ENCODE results near the gene HTR1B.

HTR1B gene

DNA sequence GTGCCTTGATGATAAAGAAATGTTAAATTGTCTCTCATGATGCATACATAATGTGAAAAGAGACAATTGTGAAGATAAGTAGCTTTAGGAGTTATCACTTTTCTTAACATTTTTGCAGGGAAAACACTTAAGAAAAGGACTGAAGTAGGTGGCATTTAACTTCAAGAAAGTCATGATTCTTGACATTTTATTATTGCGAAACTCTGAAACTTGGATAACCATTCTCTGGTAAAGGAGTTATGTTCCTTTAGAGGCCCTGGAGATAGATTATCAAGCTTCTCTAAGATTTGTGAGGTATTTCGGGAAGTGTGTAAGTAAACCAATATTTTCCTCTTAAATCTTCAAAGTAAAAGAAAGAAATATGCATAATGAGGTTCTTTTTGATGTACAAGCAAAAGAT, 38.5 kb downstream of the HTR1B start:
- Histone ChIP-seq H3K36me3 (ENCODE audit: insufficient read depth, low read length) (no peaks in the 10 kb centered on the region), H3K4me3 (ENCODE audit: low read length) (no peak overlapping the region), H3K27me3 (ENCODE audit: control insufficient read depth, insufficient read depth, low read length) (no peaks in the 10 kb centered on the region), H3K9ac (ENCODE audit: low read depth, low read length) (no peak overlapping the region), H3K4me1 (ENCODE audit: control insufficient read depth, insufficient read depth, low read length) (peaks cover 6% of the 10 kb centered on the region), H3K4me2 (ENCODE audit: low read length) (no peak overlapping the region), H3K9me3 (replicated peaks; ENCODE audit: low read length) (no peaks in the 10 kb centered on the region)

DNA sequence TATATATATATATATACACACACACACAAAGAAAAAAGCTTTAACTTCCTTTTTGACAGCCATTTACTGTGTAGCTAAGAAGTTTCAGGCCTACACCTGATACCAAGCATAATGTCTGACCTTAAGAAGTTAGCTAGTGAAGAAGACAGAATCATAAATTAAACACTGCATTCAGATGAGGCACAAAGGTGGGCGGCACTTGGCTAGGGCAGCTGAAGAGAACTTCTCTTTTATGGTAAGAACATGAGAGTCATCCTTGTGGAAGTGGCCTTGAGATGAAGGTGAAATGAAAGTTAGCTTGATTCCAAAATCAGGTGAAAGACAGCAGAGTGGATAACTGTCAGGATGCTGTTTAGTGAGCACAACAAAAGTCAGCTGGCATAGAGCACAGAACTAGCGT, 46.5 kb downstream of the HTR1B start:
- Histone ChIP-seq H3K36me3 (ENCODE audit: insufficient read depth, low read length) (no peaks in the 10 kb centered on the region), H3K4me3 (ENCODE audit: low read length) (no peak overlapping the region), H3K9me3 (replicated peaks; ENCODE audit: low read length) (no peaks in the 10 kb centered on the region), H3K4me1 (ENCODE audit: control insufficient read depth, insufficient read depth, low read length) (no peaks in the 10 kb centered on the region), H3K9ac (ENCODE audit: low read depth, low read length) (no peak overlapping the region), H3K4me2 (ENCODE audit: low read length) (no peak overlapping the region), H3K27me3 (ENCODE audit: control insufficient read depth, insufficient read depth, low read length) (no peaks in the 10 kb centered on the region)

DNA sequence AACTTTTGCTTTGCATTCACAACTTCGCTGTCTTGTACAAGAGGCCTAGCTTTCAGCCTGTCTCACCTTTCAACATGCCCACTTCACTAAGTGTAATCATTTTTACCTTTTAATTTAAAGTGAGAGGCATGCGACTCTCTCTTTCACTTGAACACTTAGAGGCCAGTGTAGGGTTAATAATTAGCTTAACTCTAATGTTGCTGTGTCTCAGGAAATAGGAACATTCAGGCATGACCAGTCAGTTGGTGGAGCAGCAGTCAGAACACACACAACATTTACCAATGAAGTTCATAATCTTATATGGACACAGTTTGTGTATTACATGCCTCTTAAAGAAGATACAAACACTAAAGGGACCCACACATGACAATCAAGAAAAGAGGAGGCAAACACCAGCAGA, 47.6 kb downstream of the HTR1B start:
- Histone ChIP-seq H3K27me3 (ENCODE audit: control insufficient read depth, insufficient read depth, low read length) (no peaks in the 10 kb centered on the region), H3K4me2 (ENCODE audit: low read length) (no peak overlapping the region), H3K36me3 (ENCODE audit: insufficient read depth, low read length) (no peaks in the 10 kb centered on the region), H3K4me3 (ENCODE audit: low read length) (no peak overlapping the region), H3K4me1 (ENCODE audit: control insufficient read depth, insufficient read depth, low read length) (no peaks in the 10 kb centered on the region), H3K9me3 (replicated peaks; ENCODE audit: low read length) (no peaks in the 10 kb centered on the region), H3K9ac (ENCODE audit: low read depth, low read length) (no peak overlapping the region)
